Measurements from ENCODE around the gene LARP1B. TPM values are rescaled to one million over a fixed set of nuclear protein-coding genes. Genes with fewer than 3 reads are reported as not detected.

The LARP1B gene
- total RNA-seq, 1 experiment from 2014 or later, result 42.9 TPM

DNA sequence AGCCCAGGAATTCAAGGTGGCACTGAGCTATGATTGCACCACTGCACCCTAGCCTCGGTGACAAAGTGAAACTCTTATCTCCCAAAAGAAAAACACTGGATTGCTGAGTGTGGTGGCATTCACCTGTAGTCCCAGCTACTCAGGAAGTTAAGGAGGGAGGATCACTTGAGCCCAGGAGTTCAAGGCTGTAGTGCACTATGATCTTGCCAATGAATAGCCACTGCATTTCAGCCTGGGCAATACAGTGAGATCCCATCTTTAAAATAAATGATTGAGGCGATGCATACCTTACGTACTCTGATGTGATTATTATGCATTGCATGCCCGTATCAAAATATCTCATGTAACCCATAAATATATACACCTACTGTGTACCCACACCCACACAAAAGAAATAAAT is 31.2 kb upstream of the LARP1B start:
- no peaks in the 10 kb centered on the region for H3K4me1 ChIP-seq (ENCODE audit: insufficient read depth, low read length)
- WGBS (ENCODE audit: extremely low coverage, insufficient read length, low lambda C conversion rate), result no CpG with 5 or more reads among the region's 4 CpGs
- peaks cover 8 to 31% (median 20%) of the 10 kb centered on the region in 3 experiments; a peak in 6 of 7 replicates for H3K36me3 Mint-ChIP-seq (ENCODE audit: insufficient read depth in 1 of 3, low read depth in 3 of 3)
- no peak overlapping the region for H3K56ac ChIP-seq (ENCODE audit: insufficient read length, low read depth, low read length)
- H2AK5ac ChIP-seq (ENCODE audit: insufficient read length, low read length), result no peak overlapping the region
- H3K79me2 ChIP-seq (ENCODE audit: insufficient read depth, low read length), result no peaks in the 10 kb centered on the region
- H2BK120ac ChIP-seq (ENCODE audit: low read depth, low read length, poor library complexity, severe bottlenecking), result no peak overlapping the region
- H3K23ac ChIP-seq (ENCODE audit: insufficient read length, low read depth, low read length), result no peak overlapping the region
- H3K27ac Mint-ChIP-seq, result no peak overlapping the region
- DNase-seq, result no peak
- H2AFZ ChIP-seq (ENCODE audit: low read length), result no peak overlapping the region
- H3K9me3 Mint-ChIP-seq, result no peaks in the 10 kb centered on the region
- H3K4me3 Mint-ChIP-seq, result no peak overlapping the region
- no peak overlapping the region for H3K9ac ChIP-seq (ENCODE audit: extremely low read depth, insufficient read length, low read length)
- no peak overlapping the region for H4K5ac ChIP-seq (ENCODE audit: insufficient read length, low read depth, low read length)
- H2BK15ac ChIP-seq (ENCODE audit: low read depth, low read length), result no peak overlapping the region
- no peak for TF ChIP-seq CTCF (conservative IDR thresholded peaks at IDR 0.05)
- H3K23me2 ChIP-seq (ENCODE audit: insufficient read length, low read depth, low read length, poor library complexity, severe bottlenecking), result no peaks in the 10 kb centered on the region
- H2BK5ac ChIP-seq (ENCODE audit: insufficient read length, low read length), result no peak overlapping the region
- H3K27ac ChIP-seq (ENCODE audit: insufficient read length, low read depth, low read length), result no peak overlapping the region
- no peaks in the 10 kb centered on the region for H3K9me3 ChIP-seq (ENCODE audit: control insufficient read depth, low read depth, low read length)
- H3K4ac ChIP-seq (ENCODE audit: low read depth, low read length), result no peak overlapping the region
- no peak overlapping the region for H3K18ac ChIP-seq (ENCODE audit: insufficient read length, low read depth, low read length)
- no peak overlapping the region for H4K91ac ChIP-seq (ENCODE audit: insufficient read length, low read depth, low read length)
- no peak overlapping the region for H3K4me2 ChIP-seq (ENCODE audit: insufficient read depth, insufficient read length, low read length)
- H3K4me1 Mint-ChIP-seq, result no peaks in the 10 kb centered on the region
- H4K20me1 ChIP-seq (ENCODE audit: control insufficient read depth, insufficient read depth, insufficient read length), result no peaks in the 10 kb centered on the region
- H3K79me1 ChIP-seq (ENCODE audit: insufficient read depth, low read depth, low read length, poor library complexity, severe bottlenecking), result no peaks in the 10 kb centered on the region
- H4K8ac ChIP-seq (replicated peaks; ENCODE audit: insufficient read length, low read depth, low read length), result no peak overlapping the region
- no peak overlapping the region for H3K14ac ChIP-seq (ENCODE audit: insufficient read depth, low read length)
- no peak overlapping the region for H2BK12ac ChIP-seq (ENCODE audit: insufficient read length, low read depth, low read length)
- no peaks in the 10 kb centered on the region for H3K27me3 ChIP-seq (ENCODE audit: insufficient read depth, low read length)
- H2BK20ac ChIP-seq (ENCODE audit: low read depth, low read length, poor library complexity, severe bottlenecking), result no peak overlapping the region
- no peak overlapping the region for H3T11ph ChIP-seq (ENCODE audit: low read length)
- no peaks in the 10 kb centered on the region for H3K27me3 Mint-ChIP-seq (ENCODE audit: low read depth)

Measured in H9 (cell line).